Esophagus muscularis mucosa (tissue), 4 donors: Measurements from ENCODE around the gene TOMM6. TPM values are rescaled to one million over a fixed set of nuclear protein-coding genes. Genes with fewer than 3 reads are reported as not detected.
A peak's percentile ranks its signal among the peaks of the same experiment; 100 is the strongest.

Experiments used
- DNase-seq: peaks from one replicate; pipeline ENCODE4 v3.0.0-alpha.2; 2017; ENCODE audit errors: extremely low spot score
- H3K27ac ChIP-seq, 4 donors: fragments of 200-600 bp; sonication (generic); replicated peaks in 1 of 4; 1 replicate in 3 of 4; 2 replicates in 1 of 4; pipeline ENCODE4 v1.5.1; 2016 to 2019; ENCODE audit warnings: mild to moderate bottlenecking in 1 of 4
- H3K27me3 ChIP-seq, 4 donors: fragments of 200-600 bp; sonication (generic); one replicate each; pipeline versions ENCODE4 v1.5.1 to v1.6.0; 2016 to 2019
- H3K36me3 ChIP-seq, 4 donors: fragments of 200-600 bp; sonication (generic); one replicate each; pipeline ENCODE4 v1.5.1; 2016 to 2019
- H3K4me1 ChIP-seq, 4 donors: fragments of 200-600 bp; sonication (generic); one replicate each; pipeline ENCODE4 v1.5.1; 2016 to 2019
- H3K4me3 ChIP-seq, 4 donors: fragments of 200-600 bp; sonication (generic); 1 replicate in 2 of 4; 2 replicates in 2 of 4; pipeline ENCODE4 v1.5.1; 2016 to 2019; ENCODE audit warnings: mild to moderate bottlenecking in 4 of 4, moderate library complexity in 1 of 4
- H3K9me3 ChIP-seq, 4 donors: fragments of 200-600 bp; sonication (generic); 1 replicate in 3 of 4; 2 replicates in 1 of 4; pipeline ENCODE4 v1.5.1; 2016 to 2019
- EP300 ChIP-seq: sonication (generic); formaldehyde crosslinking; IDR thresholded peaks from one replicate; pipeline ENCODE4 v1.6.1; 2017; ENCODE audit warnings: antibody characterized with exemption
- POLR2A ChIP-seq: fragments of 450-650 bp; IDR thresholded peaks from one replicate; pipeline ENCODE4 v1.6.1; 2017; ENCODE audit warnings: antibody characterized with exemption, moderate library complexity, mild to moderate bottlenecking, low read depth
- POLR2AphosphoS5 ChIP-seq, 2 donors: sonication (generic); formaldehyde crosslinking; IDR thresholded peaks; one replicate each; pipeline ENCODE4 v1.6.1; 2017; ENCODE audit warnings: antibody characterized with exemption in 2 of 2
- WGBS: methylation state at CpG from one replicate; pipeline ENCODE4 v1.1.5; 2018; 5-methylcytosine and 5-hydroxymethylcytosine counted together
- intact Hi-C: fragments of 100-400 bp; cut with DNase I; formaldehyde crosslinking; loops from one replicate; pipeline ENCODE4 v1.15.1; 2023
- total RNA-seq, 4 donors: library from RNA; depleted of rRNA; stranded (reverse); fragments of >200 nt; gene quantifications; one replicate each; pipeline versions ENCODE4 v1.1.0 to v1.2.1, GENCODE V29; 2016
- TF ChIP-seq, protein P1 (sequence below), 3 experiments: fragments of 200-600 bp in 2 of 3; fragments of 450-650 bp in 1 of 3; sonication (generic) in 2 of 3; IDR thresholded peaks; one replicate each; pipeline ENCODE4 v1.5.1; 2017 to 2019; ENCODE audit warnings: antibody characterized with exemption in 3 of 3, mild to moderate bottlenecking in 2 of 3, moderate library complexity in 1 of 3

The TOMM6 gene
- total RNA-seq, 4 donors from 2014 or later = 52.1 to 117 (median 86.9) TPM

- Histone ChIP-seq H3K9me3 (no peaks in the 10 kb centered on the region), H3K4me3 (peak overlapping the region; percentile 71 to 88 (median 78)), H3K4me1 (peaks cover 47 to 80% (median 62%) of the 10 kb centered on the region in 4 donors), H3K27ac (peak overlapping the region; percentile 83 to 90 (median 88)), H3K36me3 (peaks cover 0 to 32% (median 9%) of the 10 kb centered on the region in 4 donors), H3K27me3 (no peaks in the 10 kb centered on the region)
- DNase-seq = no peak
- 13% methylated on average over 3 of the region's 3 CpGs for WGBS
- intact Hi-C loops = loop anchor here (5.0 to 10.0 kb wide), 2 partner anchors 261 to 783 kb away; partner anchors contain the start of gene UBR2
- TF ChIP-seq POLR2A (no peak), EP300 (no peak), POLR2AphosphoS5 (IDR thresholded peaks at IDR 0.05) (no peak)
- TF ChIP-seq, protein P1, sequence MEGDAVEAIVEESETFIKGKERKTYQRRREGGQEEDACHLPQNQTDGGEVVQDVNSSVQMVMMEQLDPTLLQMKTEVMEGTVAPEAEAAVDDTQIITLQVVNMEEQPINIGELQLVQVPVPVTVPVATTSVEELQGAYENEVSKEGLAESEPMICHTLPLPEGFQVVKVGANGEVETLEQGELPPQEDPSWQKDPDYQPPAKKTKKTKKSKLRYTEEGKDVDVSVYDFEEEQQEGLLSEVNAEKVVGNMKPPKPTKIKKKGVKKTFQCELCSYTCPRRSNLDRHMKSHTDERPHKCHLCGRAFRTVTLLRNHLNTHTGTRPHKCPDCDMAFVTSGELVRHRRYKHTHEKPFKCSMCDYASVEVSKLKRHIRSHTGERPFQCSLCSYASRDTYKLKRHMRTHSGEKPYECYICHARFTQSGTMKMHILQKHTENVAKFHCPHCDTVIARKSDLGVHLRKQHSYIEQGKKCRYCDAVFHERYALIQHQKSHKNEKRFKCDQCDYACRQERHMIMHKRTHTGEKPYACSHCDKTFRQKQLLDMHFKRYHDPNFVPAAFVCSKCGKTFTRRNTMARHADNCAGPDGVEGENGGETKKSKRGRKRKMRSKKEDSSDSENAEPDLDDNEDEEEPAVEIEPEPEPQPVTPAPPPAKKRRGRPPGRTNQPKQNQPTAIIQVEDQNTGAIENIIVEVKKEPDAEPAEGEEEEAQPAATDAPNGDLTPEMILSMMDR (IDR thresholded peaks at IDR 0.05) = no peak
These were observed 6.1 kb upstream of the TOMM6 start for GRCh38 chr6:41781366-41781730.

DNA sequence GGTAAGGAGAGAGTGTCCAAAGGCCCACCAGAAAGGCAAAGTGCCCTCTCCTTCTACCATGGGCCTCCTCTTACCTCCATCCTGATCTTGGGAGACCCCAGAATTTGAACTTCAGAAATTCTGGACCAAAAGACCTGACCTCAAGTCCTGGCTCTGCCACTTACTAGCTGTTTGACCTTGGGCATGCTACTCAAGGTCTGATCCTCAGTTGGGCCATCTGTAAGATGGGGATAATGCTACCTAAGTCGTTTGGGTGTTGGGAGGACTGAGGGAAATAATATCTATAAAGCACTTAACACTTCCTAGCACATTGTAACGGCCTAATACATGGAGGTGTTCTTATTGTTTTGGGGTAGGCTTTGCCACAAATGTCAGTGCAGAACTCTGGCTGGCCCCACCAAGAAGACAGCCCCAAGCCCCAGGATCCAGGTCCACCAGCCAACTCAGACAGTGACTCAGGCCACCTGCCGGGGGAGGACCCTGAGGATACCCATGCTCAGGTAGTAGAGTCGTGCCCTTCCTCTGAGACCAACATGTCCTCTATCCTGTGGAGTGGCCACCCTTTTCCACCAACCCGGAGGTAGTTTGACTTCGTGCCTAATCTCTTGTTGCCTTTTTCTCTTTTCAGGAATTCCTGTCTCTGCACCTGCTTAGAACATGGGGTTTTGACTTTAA lies 4.3 kb upstream of the TOMM6 start:
- H3K9me3 ChIP-seq = no peaks in the 10 kb centered on the region
- peaks cover 0 to 27% (median 0%) of the 10 kb centered on the region in 4 donors for H3K36me3 ChIP-seq
- peak overlapping the region in 1 of 4 donors; percentile 0 for H3K27ac ChIP-seq
- H3K4me1 ChIP-seq = peaks cover 47 to 86% (median 65%) of the 10 kb centered on the region in 4 donors
- no peaks in the 10 kb centered on the region for H3K27me3 ChIP-seq
- intact Hi-C loops = loop anchor here (5.0 to 10.0 kb wide), 2 partner anchors 259 to 782 kb away; partner anchors contain the start of gene UBR2
- TF ChIP-seq, protein P1 (IDR thresholded peaks at IDR 0.05) = no peak
- no peak for TF ChIP-seq POLR2AphosphoS5 (IDR thresholded peaks at IDR 0.05)
- no peak for TF ChIP-seq EP300
- TF ChIP-seq POLR2A = no peak
- 78% methylated on average over 5 of the region's 6 CpGs for WGBS
- no peak overlapping the region for H3K4me3 ChIP-seq
- no peak for DNase-seq

GRCh38 chr6:41784581-41785171 lies 2.8 kb upstream of the TOMM6 start:
- Histone ChIP-seq H3K9me3 (no peaks in the 10 kb centered on the region), H3K4me3 (no peak overlapping the region), H3K36me3 (peaks cover 7 to 37% (median 10%) of the 10 kb centered on the region in 4 donors), H3K27ac (no peak overlapping the region), H3K4me1 (peaks cover 49 to 88% (median 64%) of the 10 kb centered on the region in 4 donors), H3K27me3 (no peaks in the 10 kb centered on the region)
- TF ChIP-seq POLR2AphosphoS5 (IDR thresholded peaks at IDR 0.05) = no peak
- intact Hi-C loops = loop anchor here (5.0 to 10.0 kb wide), 2 partner anchors 258 to 780 kb away; partner anchors contain the start of gene UBR2
- DNase-seq = no peak
- WGBS = 63% methylated on average over 5 of the region's 5 CpGs

DNA sequence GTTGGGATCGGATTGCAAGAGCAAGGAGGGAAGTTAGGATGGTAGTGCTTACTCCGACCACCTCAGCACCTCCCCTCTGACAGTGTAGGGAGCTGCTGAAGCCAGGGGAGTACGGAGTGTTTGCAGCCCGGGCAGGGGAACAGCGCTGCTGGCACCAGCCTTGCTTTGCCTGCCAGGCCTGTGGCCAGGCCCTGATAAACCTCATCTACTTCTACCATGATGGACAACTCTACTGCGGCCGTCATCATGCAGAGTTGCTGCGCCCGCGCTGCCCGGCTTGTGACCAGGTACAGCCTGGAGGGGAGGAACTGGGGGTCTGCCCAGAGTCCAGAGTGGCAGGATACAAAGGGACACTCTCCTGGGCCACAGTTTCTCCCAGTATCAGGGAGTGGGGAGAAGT lies 2.2 kb upstream of the TOMM6 start:
- intact Hi-C loops = loop anchor here (10.0 kb wide), 1 partner anchor 780 kb away; the partner anchor contains the start of gene UBR2
- 81% methylated on average over 11 of the region's 11 CpGs for WGBS
- Histone ChIP-seq H3K36me3 (peaks cover 13 to 42% (median 15%) of the 10 kb centered on the region in 4 donors), H3K27me3 (no peaks in the 10 kb centered on the region), H3K9me3 (no peaks in the 10 kb centered on the region), H3K27ac (peak overlapping the region in 2 of 4 donors; percentile 93 to 96), H3K4me3 (no peak overlapping the region), H3K4me1 (peaks cover 49 to 88% (median 64%) of the 10 kb centered on the region in 4 donors)
- TF ChIP-seq POLR2A = no peak
- TF ChIP-seq, protein P1 (IDR thresholded peaks at IDR 0.05) = no peak
- TF ChIP-seq POLR2AphosphoS5 (IDR thresholded peaks at IDR 0.05) = no peak
- TF ChIP-seq EP300 = no peak
- DNase-seq = no peak
